ENCODE data around the gene DCP2.

DNA sequence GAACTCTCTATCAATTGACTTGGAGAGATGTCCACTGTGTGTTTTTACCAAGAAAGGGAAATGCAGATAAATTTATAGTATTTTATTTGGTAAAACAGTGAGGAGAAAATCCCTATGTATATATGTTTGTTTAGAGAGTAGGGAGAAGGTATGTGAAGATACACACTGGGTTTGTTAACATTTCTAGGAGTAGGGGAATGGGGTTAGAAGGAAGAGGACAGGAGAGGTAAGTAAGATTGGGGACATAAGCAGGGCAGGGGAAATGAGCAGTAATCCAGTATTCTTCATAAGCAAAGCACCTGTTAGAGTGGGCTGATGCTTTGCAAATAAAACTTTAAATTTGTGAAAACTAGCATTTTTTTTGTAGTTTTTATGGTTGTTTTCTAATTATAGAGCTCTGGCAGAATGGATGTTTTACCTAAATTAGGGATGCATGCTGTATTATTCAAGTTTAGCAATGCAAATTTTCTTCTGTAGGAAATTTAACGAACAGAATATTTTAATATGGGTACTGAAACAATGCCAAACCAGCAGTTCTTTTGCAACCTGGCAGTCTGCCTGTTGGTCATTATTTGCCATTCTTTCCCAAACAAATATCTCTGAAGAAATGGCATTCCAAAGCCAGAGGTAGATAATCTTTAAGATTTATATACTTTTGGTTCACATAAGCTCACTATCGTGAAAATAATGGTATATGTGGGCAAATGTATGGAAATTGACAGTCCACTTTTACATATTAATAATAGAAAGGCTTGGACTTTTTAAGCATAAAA is 19.4 kb upstream of the DCP2 start:
- TF ChIP-seq, protein P1, sequence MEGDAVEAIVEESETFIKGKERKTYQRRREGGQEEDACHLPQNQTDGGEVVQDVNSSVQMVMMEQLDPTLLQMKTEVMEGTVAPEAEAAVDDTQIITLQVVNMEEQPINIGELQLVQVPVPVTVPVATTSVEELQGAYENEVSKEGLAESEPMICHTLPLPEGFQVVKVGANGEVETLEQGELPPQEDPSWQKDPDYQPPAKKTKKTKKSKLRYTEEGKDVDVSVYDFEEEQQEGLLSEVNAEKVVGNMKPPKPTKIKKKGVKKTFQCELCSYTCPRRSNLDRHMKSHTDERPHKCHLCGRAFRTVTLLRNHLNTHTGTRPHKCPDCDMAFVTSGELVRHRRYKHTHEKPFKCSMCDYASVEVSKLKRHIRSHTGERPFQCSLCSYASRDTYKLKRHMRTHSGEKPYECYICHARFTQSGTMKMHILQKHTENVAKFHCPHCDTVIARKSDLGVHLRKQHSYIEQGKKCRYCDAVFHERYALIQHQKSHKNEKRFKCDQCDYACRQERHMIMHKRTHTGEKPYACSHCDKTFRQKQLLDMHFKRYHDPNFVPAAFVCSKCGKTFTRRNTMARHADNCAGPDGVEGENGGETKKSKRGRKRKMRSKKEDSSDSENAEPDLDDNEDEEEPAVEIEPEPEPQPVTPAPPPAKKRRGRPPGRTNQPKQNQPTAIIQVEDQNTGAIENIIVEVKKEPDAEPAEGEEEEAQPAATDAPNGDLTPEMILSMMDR (IDR thresholded peaks at IDR 0.05) = no peak
- TF ChIP-seq ZFX (IDR thresholded peaks at IDR 0.05; ENCODE audit: borderline replicate concordance) = no peak

Data from 22Rv1 (cell line).